HEK293 (cell line): ENCODE measurements around the gene POLR3B.

Experiments used
- PRDM10 ChIP-seq: fragments of 450-650 bp; formaldehyde crosslinking; IDR thresholded peaks from 2 replicates; pipeline ENCODE4 v1.5.1; 2016; ENCODE audit warnings: missing biosample characterization, missing genetic modification characterization
- ZNF548 ChIP-seq: fragments of 450-650 bp; formaldehyde crosslinking; IDR thresholded peaks from 2 replicates; pipeline ENCODE4 v1.5.1; 2016; ENCODE audit warnings: missing biosample characterization, missing genetic modification characterization
- ZSCAN18 ChIP-seq: fragments of 450-650 bp; formaldehyde crosslinking; IDR thresholded peaks from 2 replicates; pipeline ENCODE4 v1.5.1; 2016; ENCODE audit warnings: missing biosample characterization, missing genetic modification characterization
- TF ChIP-seq, protein P1 (sequence below): fragments of 450-650 bp; formaldehyde crosslinking; IDR thresholded peaks from 2 replicates; pipeline ENCODE4 v1.5.1; 2016; ENCODE audit warnings: missing biosample characterization, missing genetic modification characterization

DNA sequence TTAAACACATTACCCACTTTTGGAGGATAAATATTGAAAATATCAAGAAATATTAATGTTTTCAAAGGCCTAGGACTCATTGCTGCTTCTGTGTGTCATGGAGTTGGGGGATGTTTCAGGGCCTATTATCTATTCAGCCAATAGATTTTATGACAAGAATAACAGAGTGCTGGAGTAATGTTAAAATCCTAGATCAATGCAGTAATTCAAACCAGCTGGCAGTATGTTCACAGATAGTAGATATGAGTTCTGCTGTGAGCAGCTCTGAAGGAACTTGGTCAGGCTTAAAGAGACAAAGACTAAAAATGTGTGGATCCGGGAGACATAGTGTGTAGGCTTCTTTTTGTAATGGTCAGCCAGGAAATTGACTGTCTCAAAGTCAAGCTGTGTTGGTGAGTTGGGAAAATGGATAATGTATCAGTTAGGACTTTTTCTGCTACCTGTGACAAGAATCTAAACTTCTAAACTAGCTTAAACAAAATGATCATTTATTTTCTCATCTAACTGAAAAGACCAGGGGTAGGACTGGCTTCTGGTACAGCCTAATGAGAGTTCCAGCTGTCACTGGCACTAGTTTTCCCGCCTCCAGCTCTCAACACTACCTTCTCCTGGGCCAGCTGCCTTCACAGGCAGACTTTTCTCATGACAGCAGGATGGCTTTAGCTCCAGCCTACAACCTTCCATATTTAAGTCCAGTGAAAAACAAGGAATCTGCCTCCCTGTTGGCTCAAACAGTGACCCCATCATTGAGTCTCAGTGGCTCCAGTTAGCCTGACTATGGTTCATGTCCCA, 16.3 kb upstream of the POLR3B start:
- TF ChIP-seq ZSCAN18 (tag by site-specific recombination) (no peak), ZNF548 (no peak), PRDM10 (tag by site-specific recombination) (no peak)
- TF ChIP-seq, protein P1, sequence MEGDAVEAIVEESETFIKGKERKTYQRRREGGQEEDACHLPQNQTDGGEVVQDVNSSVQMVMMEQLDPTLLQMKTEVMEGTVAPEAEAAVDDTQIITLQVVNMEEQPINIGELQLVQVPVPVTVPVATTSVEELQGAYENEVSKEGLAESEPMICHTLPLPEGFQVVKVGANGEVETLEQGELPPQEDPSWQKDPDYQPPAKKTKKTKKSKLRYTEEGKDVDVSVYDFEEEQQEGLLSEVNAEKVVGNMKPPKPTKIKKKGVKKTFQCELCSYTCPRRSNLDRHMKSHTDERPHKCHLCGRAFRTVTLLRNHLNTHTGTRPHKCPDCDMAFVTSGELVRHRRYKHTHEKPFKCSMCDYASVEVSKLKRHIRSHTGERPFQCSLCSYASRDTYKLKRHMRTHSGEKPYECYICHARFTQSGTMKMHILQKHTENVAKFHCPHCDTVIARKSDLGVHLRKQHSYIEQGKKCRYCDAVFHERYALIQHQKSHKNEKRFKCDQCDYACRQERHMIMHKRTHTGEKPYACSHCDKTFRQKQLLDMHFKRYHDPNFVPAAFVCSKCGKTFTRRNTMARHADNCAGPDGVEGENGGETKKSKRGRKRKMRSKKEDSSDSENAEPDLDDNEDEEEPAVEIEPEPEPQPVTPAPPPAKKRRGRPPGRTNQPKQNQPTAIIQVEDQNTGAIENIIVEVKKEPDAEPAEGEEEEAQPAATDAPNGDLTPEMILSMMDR (tag by site-specific recombination), result no peak
